Neural progenitor cell (in vitro differentiated cells): ENCODE data around the gene UNC80.

ENCODE experiments used
- CTCF ChIP-seq: fragments of 200-600 bp; sonication (generic); IDR thresholded peaks from 2 replicates; pipeline ENCODE4 v1.5.1; 2017; ENCODE audit warnings: antibody characterized with exemption, mild to moderate bottlenecking
- EZH2 ChIP-seq: fragments of 200-600 bp; sonication (generic); IDR thresholded peaks from 2 replicates; pipeline ENCODE4 v1.6.1; 2017; ENCODE audit warnings: antibody characterized with exemption, mild to moderate bottlenecking, moderate library complexity

GRCh38 chr2:209864716-209865295, 93.2 kb downstream of the UNC80 start:
- TF ChIP-seq CTCF: no peak
- no peak for TF ChIP-seq EZH2
